ENCODE data around the gene PARVB. TPM values are rescaled to one million over a fixed set of nuclear protein-coding genes. Genes with fewer than 3 reads are reported as not detected.

PARVB gene
- total and polyA plus RNA-seq, 10 of the 15 experiments (the other 5 are each of a cell fraction or from before 2014, with no cell fraction given), result 5.2 to 264 (median 76.0) TPM

DNA sequence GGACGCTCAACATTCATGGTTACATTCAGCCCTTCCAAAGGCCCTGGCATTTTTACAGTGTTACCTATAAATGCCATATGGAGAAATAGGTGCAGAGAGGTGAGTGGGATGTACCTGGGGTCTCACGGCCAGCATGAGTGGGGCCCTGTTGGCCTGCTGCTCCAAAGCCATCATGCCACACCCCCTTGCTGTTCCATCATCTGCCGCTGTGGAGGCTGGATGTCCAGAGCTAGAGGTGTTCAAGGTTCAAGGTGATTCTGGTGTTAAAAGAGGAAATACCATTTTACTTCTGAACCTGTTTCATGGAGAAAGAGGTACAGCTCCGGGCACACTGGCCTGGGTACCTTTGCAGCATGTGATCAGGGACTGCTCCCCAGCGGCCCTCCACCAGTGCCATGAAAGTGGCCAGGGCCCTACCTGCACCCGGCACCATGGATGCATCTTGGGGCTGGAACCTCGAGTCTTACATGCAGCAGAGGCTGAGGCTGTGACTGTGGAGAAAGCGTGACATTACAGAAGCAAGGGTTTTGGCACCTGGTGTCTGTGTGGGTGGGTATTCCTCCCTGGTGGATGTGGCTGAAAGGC is 68.6 kb downstream of the PARVB start (continued):
- TF ChIP-seq, protein P1, sequence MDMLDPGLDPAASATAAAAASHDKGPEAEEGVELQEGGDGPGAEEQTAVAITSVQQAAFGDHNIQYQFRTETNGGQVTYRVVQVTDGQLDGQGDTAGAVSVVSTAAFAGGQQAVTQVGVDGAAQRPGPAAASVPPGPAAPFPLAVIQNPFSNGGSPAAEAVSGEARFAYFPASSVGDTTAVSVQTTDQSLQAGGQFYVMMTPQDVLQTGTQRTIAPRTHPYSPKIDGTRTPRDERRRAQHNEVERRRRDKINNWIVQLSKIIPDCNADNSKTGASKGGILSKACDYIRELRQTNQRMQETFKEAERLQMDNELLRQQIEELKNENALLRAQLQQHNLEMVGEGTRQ (IDR thresholded peaks at IDR 0.05; ENCODE audit: borderline replicate concordance, low read depth, low read length), result no peak
- no peak for TF ChIP-seq POU2F2 (IDR thresholded peaks at IDR 0.05; ENCODE audit: borderline replicate concordance, low read depth, low read length)

DNA sequence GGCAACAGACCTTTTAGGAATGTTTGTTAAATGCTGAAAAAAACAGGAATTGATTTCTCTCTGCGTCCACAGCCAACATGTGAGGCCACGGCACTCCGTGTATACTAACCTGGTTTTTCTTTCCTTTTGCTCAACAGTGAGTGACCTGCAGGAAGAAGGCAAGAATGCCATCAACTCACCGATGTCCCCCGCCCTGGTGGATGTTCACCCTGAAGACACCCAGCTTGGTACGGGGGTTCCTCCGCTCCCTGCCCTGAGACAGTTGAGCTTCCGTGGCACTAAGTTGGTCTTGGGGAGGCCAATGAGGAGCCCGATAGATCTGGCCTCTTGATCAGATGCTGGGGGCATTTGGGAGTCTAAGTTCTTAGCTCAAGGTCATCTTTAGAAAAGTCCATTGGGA is 69.7 kb downstream of the PARVB start:
- RAD21 ChIA-PET (ENCODE audit: unreplicated experiment), result no interaction called here
- Histone ChIP-seq H3K4me3 (no peak overlapping the region), H3K4me2 (ENCODE audit: control insufficient read depth, insufficient read depth) (no peak overlapping the region), H3K27me3 (replicated peaks in 1 of 2; ENCODE audit: control insufficient read depth in 2 of 2, insufficient read depth in 2 of 2, low read length in 1 of 2) (no peaks in the 10 kb centered on the region), H3K9ac (ENCODE audit: control insufficient read depth, insufficient read depth, low read length) (no peak overlapping the region), H3K36me3 (ENCODE audit: control insufficient read depth in 2 of 2, insufficient read depth in 2 of 2, low read length in 1 of 2) (peaks cover 12 to 22% of the 10 kb centered on the region in 2 experiments; a peak in 3 of 4 replicates), H3K27ac (ENCODE audit: control insufficient read depth, insufficient read depth) (no peak overlapping the region), H3K4me1 (ENCODE audit: control insufficient read depth, insufficient read depth, low read length) (no peaks in the 10 kb centered on the region), H2AFZ (ENCODE audit: control insufficient read depth, low read depth, low read length) (no peak overlapping the region), H3K79me2 (ENCODE audit: control insufficient read depth, insufficient read depth, low read length) (no peaks in the 10 kb centered on the region; the same call in 1 of the 2 replicates), H3K9me3 (replicated peaks; ENCODE audit: control insufficient read depth, insufficient read depth, low read length) (no peaks in the 10 kb centered on the region), H4K20me1 (ENCODE audit: control insufficient read depth, insufficient read depth) (no peaks in the 10 kb centered on the region)
- BruUV-seq (replicated peaks), result no TSS peak
- WGBS (ENCODE audit: insufficient coverage, insufficient replicate concordance, low lambda C conversion rate, missing lambda C conversion rate), result 97% methylated on average over 9 of the region's 9 CpGs
- DNase-seq (ENCODE audit: low read depth, low spot score) (no peak), ATAC-seq (no peak), FAIRE-seq (no peak)
- TF ChIP-seq FOS (IDR thresholded peaks at IDR 0.05; ENCODE audit: borderline replicate concordance, extremely low read depth, insufficient read length) (no peak), POU2F2 (IDR thresholded peaks at IDR 0.05; ENCODE audit: borderline replicate concordance, low read depth, low read length) (no peak), MTA3 (IDR thresholded peaks at IDR 0.05; ENCODE audit: borderline replicate concordance, low read length) (no peak), YBX1 (IDR thresholded peaks at IDR 0.05) (no peak), IKZF2 (IDR thresholded peaks at IDR 0.05) (no peak), ZNF207 (IDR thresholded peaks at IDR 0.05; ENCODE audit: borderline replicate concordance) (no peak), KLF5 (IDR thresholded peaks at IDR 0.05; ENCODE audit: partially characterized antibody) (no peak), ASH2L (IDR thresholded peaks at IDR 0.05; ENCODE audit: borderline replicate concordance, low read depth) (no peak)
- TF ChIP-seq, protein P2, sequence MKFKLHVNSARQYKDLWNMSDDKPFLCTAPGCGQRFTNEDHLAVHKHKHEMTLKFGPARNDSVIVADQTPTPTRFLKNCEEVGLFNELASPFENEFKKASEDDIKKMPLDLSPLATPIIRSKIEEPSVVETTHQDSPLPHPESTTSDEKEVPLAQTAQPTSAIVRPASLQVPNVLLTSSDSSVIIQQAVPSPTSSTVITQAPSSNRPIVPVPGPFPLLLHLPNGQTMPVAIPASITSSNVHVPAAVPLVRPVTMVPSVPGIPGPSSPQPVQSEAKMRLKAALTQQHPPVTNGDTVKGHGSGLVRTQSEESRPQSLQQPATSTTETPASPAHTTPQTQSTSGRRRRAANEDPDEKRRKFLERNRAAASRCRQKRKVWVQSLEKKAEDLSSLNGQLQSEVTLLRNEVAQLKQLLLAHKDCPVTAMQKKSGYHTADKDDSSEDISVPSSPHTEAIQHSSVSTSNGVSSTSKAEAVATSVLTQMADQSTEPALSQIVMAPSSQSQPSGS (IDR thresholded peaks at IDR 0.05; ENCODE audit: low read length), result no peak
- TF ChIP-seq, protein P3, sequence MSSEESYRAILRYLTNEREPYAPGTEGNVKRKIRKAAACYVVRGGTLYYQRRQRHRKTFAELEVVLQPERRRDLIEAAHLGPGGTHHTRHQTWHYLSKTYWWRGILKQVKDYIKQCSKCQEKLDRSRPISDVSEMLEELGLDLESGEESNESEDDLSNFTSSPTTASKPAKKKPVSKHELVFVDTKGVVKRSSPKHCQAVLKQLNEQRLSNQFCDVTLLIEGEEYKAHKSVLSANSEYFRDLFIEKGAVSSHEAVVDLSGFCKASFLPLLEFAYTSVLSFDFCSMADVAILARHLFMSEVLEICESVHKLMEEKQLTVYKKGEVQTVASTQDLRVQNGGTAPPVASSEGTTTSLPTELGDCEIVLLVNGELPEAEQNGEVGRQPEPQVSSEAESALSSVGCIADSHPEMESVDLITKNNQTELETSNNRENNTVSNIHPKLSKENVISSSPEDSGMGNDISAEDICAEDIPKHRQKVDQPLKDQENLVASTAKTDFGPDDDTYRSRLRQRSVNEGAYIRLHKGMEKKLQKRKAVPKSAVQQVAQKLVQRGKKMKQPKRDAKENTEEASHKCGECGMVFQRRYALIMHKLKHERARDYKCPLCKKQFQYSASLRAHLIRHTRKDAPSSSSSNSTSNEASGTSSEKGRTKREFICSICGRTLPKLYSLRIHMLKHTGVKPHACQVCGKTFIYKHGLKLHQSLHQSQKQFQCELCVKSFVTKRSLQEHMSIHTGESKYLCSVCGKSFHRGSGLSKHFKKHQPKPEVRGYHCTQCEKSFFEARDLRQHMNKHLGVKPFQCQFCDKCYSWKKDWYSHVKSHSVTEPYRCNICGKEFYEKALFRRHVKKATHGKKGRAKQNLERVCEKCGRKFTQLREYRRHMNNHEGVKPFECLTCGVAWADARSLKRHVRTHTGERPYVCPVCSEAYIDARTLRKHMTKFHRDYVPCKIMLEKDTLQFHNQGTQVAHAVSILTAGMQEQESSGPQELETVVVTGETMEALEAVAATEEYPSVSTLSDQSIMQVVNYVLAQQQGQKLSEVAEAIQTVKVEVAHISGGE (CRISPR knock-in tag; IDR thresholded peaks at IDR 0.05), result no peak
- CTCF ChIA-PET, result interaction anchor here (1.0 to 1.1 kb wide), 2 partner anchors 8 to 11 kb away, joined by 3 to 5 read pairs; no protein-coding TSS in a partner anchor
- SMC1A ChIA-PET (ENCODE audit: uncharacterized antibody, unreplicated experiment), result interaction anchor here (1.1 kb wide), 1 partner anchor 8 kb away, joined by 6 read pairs; no protein-coding TSS in a partner anchor
- POLR2A ChIA-PET, result no interaction called here
- in situ Hi-C loops (cut with MboI), result no loop called here
- intact Hi-C loops (cut with micrococcal nuclease; ENCODE audit: unreplicated experiment), result no loop called here

Measured in GM12878 (cell line).